DMS 273 treated with DMSO at 0.1 percent for 48 hours (cell line): ENCODE data around the gene TCF25.
"Not testable (repeated sequence)": the region's sequence is repeated elsewhere in the genome, so short reads cannot be mapped to it uniquely, and the experiment has no call there.

Source experiments
- DNase-seq: peaks from one replicate; lab custom pipeline; 2025; lab: John Stamatoyannopoulos, UW

The TCF25 gene

GRCh38 chr16:89905511-89906139, 32.2 kb downstream of the TCF25 start:
- no peak for DNase-seq

GRCh38 chr16:89906140-89907025, 33.0 kb downstream of the TCF25 start:
- no peak for DNase-seq

- no peak for DNase-seq
Measured at GRCh38 chr16:89907055-89907814, 33.8 kb downstream of the TCF25 start.

GRCh38 chr16:89908236-89908635, 34.8 kb downstream of the TCF25 start:
- DNase-seq = no peak

GRCh38 chr16:89909777-89910716, 36.7 kb downstream of the TCF25 start:
- no peak for DNase-seq

- no peak for DNase-seq
Measured at GRCh38 chr16:89910717-89911354, 37.4 kb downstream of the TCF25 start.

- no peak for DNase-seq
Measured at GRCh38 chr16:89911375-89911774, 38.0 kb downstream of the TCF25 start.

- no peak for DNase-seq
Measured at GRCh38 chr16:89912143-89912542, 38.8 kb downstream of the TCF25 start.

GRCh38 chr16:89912627-89913026, 39.2 kb downstream of the TCF25 start:
- DNase-seq = no peak

GRCh38 chr16:89913408-89914387, 40.3 kb downstream of the TCF25 start:
- no peak for DNase-seq

GRCh38 chr16:89914642-89915285, 41.4 kb downstream of the TCF25 start:
- not testable (repeated sequence) for DNase-seq

- DNase-seq = peak; percentile 56
Measured at GRCh38 chr16:89915303-89916232, 42.2 kb downstream of the TCF25 start.

- DNase-seq = peak; percentile 57
Measured at GRCh38 chr16:89917773-89918452, 44.5 kb downstream of the TCF25 start.

- peak; percentile 59 for DNase-seq
Measured at GRCh38 chr16:89918453-89919347, 45.3 kb downstream of the TCF25 start, which contains the start of gene MC1R. MC1R (plus strand) TSS chr16:89918862; CDS start chr16:89919259, 397 bp downstream.

- DNase-seq = no peak
Measured at GRCh38 chr16:89919535-89920406, 46.4 kb downstream of the TCF25 start.
